ENCODE measurements around the gene LIMK2. TPM values are rescaled to one million over a fixed set of nuclear protein-coding genes. Genes with fewer than 3 reads are reported as not detected.

LIMK2 gene
- total and polyA plus RNA-seq, 10 of the 15 experiments (the other 5 are each of a cell fraction or from before 2014, with no cell fraction given) = 2.9 to 40.4 (median 26.7) TPM

DNA sequence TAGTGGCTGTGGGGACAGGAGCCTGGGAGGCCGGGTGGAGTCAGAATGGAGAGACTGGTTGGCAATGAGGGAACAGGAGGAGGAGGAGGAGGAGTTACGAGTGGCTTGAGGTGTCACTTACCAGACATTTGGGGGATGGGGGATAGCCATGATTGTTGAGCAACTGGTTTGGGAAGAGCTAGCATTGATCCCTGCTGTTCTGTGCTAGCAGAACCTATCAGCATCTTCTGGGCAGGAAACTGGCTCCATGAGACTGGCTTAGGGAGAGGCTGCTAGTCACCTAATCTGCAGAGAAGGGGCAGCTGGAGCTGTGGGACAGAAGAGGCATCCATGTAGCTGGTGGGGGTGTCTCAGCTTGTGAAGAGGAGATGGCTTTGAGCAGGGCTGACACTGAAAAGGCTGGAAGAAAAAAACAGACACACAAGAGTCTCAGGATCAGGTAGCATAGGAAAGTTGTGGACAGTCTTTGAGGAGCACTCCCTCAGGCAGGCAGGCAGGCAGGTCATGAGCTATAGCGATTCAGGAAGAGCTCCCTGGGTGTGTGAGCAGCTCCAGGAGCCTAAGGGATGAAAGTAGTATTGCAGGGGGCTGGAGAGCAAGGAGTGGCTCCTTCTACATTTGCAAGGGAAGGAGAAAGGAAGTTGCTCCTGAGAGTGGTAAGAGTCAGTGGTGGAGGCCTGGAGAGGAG, 57.9 kb downstream of the LIMK2 start:
- no peaks in the 10 kb centered on the region for H3K4me1 ChIP-seq (ENCODE audit: control insufficient read depth, insufficient read depth, low read length)
- ATAC-seq = no peak
- no peaks in the 10 kb centered on the region for H3K27me3 ChIP-seq (replicated peaks in 1 of 2; ENCODE audit: control insufficient read depth in 2 of 2, insufficient read depth in 2 of 2, low read length in 1 of 2)
- RAD21 ChIA-PET (ENCODE audit: unreplicated experiment) = interaction anchor here (0.8 to 2.3 kb wide), 2 partner anchors 40 to 57 kb away, joined by 3 to 14 read pairs; partner anchors contain the start of gene LIMK2
- H2AFZ ChIP-seq (ENCODE audit: control insufficient read depth, low read depth, low read length) = no peak overlapping the region
- WGBS (ENCODE audit: insufficient coverage, insufficient replicate concordance, low lambda C conversion rate, missing lambda C conversion rate) = 100% methylated on average over 2 of the region's 3 CpGs
- no peak overlapping the region for H3K4me2 ChIP-seq (ENCODE audit: control insufficient read depth, insufficient read depth)
- no peak overlapping the region for H3K4me3 ChIP-seq
- no peak for FAIRE-seq
- no peak overlapping the region for H3K9ac ChIP-seq (ENCODE audit: control insufficient read depth, insufficient read depth, low read length)
- POLR2A ChIA-PET = no interaction called here
- H3K36me3 ChIP-seq (ENCODE audit: control insufficient read depth in 2 of 2, insufficient read depth in 2 of 2, low read length in 1 of 2) = peaks cover 23 to 35% of the 10 kb centered on the region in 2 experiments
- in situ Hi-C loops (cut with MboI) = no loop called here
- SMC1A ChIA-PET (ENCODE audit: uncharacterized antibody, unreplicated experiment) = interaction anchor here (0.8 to 4.7 kb wide), 7 partner anchors 16 to 507 kb away, joined by 3 to 59 read pairs (median 4); partner anchors contain the start of genes LIMK2 and PIK3IP1
- TF ChIP-seq LARP7 (IDR thresholded peaks at IDR 0.05) = no peak
- no peak for TF ChIP-seq IKZF1 (conservative IDR thresholded peaks at IDR 0.05)
- TF ChIP-seq, protein P1, sequence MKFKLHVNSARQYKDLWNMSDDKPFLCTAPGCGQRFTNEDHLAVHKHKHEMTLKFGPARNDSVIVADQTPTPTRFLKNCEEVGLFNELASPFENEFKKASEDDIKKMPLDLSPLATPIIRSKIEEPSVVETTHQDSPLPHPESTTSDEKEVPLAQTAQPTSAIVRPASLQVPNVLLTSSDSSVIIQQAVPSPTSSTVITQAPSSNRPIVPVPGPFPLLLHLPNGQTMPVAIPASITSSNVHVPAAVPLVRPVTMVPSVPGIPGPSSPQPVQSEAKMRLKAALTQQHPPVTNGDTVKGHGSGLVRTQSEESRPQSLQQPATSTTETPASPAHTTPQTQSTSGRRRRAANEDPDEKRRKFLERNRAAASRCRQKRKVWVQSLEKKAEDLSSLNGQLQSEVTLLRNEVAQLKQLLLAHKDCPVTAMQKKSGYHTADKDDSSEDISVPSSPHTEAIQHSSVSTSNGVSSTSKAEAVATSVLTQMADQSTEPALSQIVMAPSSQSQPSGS (IDR thresholded peaks at IDR 0.05; ENCODE audit: low read length) = no peak
- TF ChIP-seq, protein P2, sequence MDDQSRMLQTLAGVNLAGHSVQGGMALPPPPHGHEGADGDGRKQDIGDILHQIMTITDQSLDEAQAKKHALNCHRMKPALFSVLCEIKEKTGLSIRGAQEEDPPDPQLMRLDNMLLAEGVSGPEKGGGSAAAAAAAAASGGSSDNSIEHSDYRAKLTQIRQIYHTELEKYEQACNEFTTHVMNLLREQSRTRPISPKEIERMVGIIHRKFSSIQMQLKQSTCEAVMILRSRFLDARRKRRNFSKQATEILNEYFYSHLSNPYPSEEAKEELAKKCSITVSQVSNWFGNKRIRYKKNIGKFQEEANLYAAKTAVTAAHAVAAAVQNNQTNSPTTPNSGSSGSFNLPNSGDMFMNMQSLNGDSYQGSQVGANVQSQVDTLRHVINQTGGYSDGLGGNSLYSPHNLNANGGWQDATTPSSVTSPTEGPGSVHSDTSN (IDR thresholded peaks at IDR 0.05; ENCODE audit: insufficient replicate concordance, low read depth, low read length) = no peak
- no peak for TF ChIP-seq RAD51 (IDR thresholded peaks at IDR 0.05)
- no peak for TF ChIP-seq STAT1 (conservative IDR thresholded peaks at IDR 0.05)
- TF ChIP-seq POLR2AphosphoS5 (IDR thresholded peaks at IDR 0.05; ENCODE audit: low read length) = no peak
- TF ChIP-seq, protein P3, sequence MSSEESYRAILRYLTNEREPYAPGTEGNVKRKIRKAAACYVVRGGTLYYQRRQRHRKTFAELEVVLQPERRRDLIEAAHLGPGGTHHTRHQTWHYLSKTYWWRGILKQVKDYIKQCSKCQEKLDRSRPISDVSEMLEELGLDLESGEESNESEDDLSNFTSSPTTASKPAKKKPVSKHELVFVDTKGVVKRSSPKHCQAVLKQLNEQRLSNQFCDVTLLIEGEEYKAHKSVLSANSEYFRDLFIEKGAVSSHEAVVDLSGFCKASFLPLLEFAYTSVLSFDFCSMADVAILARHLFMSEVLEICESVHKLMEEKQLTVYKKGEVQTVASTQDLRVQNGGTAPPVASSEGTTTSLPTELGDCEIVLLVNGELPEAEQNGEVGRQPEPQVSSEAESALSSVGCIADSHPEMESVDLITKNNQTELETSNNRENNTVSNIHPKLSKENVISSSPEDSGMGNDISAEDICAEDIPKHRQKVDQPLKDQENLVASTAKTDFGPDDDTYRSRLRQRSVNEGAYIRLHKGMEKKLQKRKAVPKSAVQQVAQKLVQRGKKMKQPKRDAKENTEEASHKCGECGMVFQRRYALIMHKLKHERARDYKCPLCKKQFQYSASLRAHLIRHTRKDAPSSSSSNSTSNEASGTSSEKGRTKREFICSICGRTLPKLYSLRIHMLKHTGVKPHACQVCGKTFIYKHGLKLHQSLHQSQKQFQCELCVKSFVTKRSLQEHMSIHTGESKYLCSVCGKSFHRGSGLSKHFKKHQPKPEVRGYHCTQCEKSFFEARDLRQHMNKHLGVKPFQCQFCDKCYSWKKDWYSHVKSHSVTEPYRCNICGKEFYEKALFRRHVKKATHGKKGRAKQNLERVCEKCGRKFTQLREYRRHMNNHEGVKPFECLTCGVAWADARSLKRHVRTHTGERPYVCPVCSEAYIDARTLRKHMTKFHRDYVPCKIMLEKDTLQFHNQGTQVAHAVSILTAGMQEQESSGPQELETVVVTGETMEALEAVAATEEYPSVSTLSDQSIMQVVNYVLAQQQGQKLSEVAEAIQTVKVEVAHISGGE (CRISPR knock-in tag; IDR thresholded peaks at IDR 0.05) = no peak
- no peak for TF ChIP-seq ZNF217 (IDR thresholded peaks at IDR 0.05)
- no peak for TF ChIP-seq NR2C2 (IDR thresholded peaks at IDR 0.05; ENCODE audit: borderline replicate concordance, control insufficient read depth, insufficient read length, low read depth)
- TF ChIP-seq FOXM1 (IDR thresholded peaks at IDR 0.05; ENCODE audit: low read depth, low read length) = no peak
- TF ChIP-seq NBN (IDR thresholded peaks at IDR 0.05) = no peak
- TF ChIP-seq MYC (IDR thresholded peaks at IDR 0.05; ENCODE audit: insufficient read depth, insufficient read length, insufficient replicate concordance, low read length, severe bottlenecking) = no peak
- no peaks in the 10 kb centered on the region for H3K79me2 ChIP-seq (ENCODE audit: control insufficient read depth, insufficient read depth, low read length)
- no TSS peak for BruUV-seq (replicated peaks)
- CTCF ChIA-PET = interaction anchor here (1.2 to 6.9 kb wide), 5 partner anchors 11 to 165 kb away, joined by 3 to 115 read pairs (median 4); partner anchors contain the start of gene LIMK2
- DNase-seq (ENCODE audit: low read depth, low spot score) = no peak
- intact Hi-C loops (cut with micrococcal nuclease; ENCODE audit: unreplicated experiment) = loop anchor here (5.0 kb wide), 1 partner anchor 163 kb away; the partner anchor contains the start of gene SELENOM
- H4K20me1 ChIP-seq (ENCODE audit: control insufficient read depth, insufficient read depth) = no peaks in the 10 kb centered on the region
- H3K27ac ChIP-seq (ENCODE audit: control insufficient read depth, insufficient read depth) = no peak overlapping the region
- H3K9me3 ChIP-seq (replicated peaks; ENCODE audit: control insufficient read depth, insufficient read depth, low read length) = no peaks in the 10 kb centered on the region

All from GM12878 (cell line).